Measurements from ENCODE around the gene KLF6. TPM values are rescaled to one million over a fixed set of nuclear protein-coding genes. Genes with fewer than 3 reads are reported as not detected.

Gene KLF6
- total RNA-seq, 1 donor from 2014 or later: 319 TPM

DNA sequence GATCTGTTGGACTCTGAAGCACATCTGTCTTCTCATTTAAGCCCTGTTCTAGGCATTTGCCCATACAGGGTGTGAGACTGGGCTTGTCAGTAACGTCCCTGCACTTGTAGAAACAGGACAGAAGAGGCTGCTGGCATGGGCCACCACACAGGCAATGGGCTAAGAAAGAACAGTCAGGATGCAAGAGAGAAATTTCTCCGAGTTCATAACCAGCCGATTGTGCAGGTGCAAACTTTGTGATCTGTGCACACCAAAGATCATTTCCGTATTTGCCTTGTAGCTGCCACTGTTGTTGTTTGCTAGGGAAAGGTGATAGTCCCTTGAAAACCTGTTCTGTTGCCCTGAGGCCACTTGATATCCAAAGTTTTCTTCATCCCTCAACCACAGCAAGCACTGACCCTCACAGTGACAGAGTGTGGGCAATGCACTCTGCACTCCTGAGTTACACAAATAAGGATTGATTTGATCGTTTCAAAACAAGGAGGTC is 20.3 kb downstream of the KLF6 start:
- Mint-ChIP-seq H3K9me3 (ENCODE audit: unreplicated experiment) (no peaks in the 10 kb centered on the region), H3K27me3 (ENCODE audit: low read depth, unreplicated experiment) (no peaks in the 10 kb centered on the region), H3K4me1 (ENCODE audit: low read depth, unreplicated experiment) (peaks cover 41% of the 10 kb centered on the region), H3K27ac (ENCODE audit: unreplicated experiment) (peak overlapping the region; percentile 10), H3K4me3 (ENCODE audit: unreplicated experiment) (no peak overlapping the region), H3K36me3 (ENCODE audit: low read depth, unreplicated experiment) (no peaks in the 10 kb centered on the region)
- no peaks in the 10 kb centered on the region for H3K9me3 ChIP-seq (ENCODE audit: insufficient read depth, low read depth, low read length)
- TF ChIP-seq, protein P1, sequence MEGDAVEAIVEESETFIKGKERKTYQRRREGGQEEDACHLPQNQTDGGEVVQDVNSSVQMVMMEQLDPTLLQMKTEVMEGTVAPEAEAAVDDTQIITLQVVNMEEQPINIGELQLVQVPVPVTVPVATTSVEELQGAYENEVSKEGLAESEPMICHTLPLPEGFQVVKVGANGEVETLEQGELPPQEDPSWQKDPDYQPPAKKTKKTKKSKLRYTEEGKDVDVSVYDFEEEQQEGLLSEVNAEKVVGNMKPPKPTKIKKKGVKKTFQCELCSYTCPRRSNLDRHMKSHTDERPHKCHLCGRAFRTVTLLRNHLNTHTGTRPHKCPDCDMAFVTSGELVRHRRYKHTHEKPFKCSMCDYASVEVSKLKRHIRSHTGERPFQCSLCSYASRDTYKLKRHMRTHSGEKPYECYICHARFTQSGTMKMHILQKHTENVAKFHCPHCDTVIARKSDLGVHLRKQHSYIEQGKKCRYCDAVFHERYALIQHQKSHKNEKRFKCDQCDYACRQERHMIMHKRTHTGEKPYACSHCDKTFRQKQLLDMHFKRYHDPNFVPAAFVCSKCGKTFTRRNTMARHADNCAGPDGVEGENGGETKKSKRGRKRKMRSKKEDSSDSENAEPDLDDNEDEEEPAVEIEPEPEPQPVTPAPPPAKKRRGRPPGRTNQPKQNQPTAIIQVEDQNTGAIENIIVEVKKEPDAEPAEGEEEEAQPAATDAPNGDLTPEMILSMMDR (IDR thresholded peaks at IDR 0.05; ENCODE audit: insufficient read depth, low read depth, low read length): no peak
- no peak for TF ChIP-seq EZH2 (IDR thresholded peaks at IDR 0.05; ENCODE audit: insufficient read depth, low read length)
- H4K20me1 ChIP-seq (ENCODE audit: insufficient read depth, low read length): no peaks in the 10 kb centered on the region
- DNase-seq (ENCODE audit: low read depth) (no peak), FAIRE-seq (no peak)
- H3K36me3 ChIP-seq (ENCODE audit: insufficient read depth, low read length): no peaks in the 10 kb centered on the region
- peaks cover 41% of the 10 kb centered on the region for H3K4me1 ChIP-seq (ENCODE audit: insufficient read depth, low read length)
- H3K27ac ChIP-seq (ENCODE audit: low read depth, low read length): no peak overlapping the region
- H2AFZ ChIP-seq (ENCODE audit: low read depth, low read length): no peak overlapping the region
- H3K79me2 ChIP-seq (ENCODE audit: insufficient read depth, low read length): no peaks in the 10 kb centered on the region
- no peak overlapping the region for H3K9ac ChIP-seq (ENCODE audit: low read length)
- H3K4me2 ChIP-seq (ENCODE audit: low read length): no peak overlapping the region
- no peaks in the 10 kb centered on the region for H3K27me3 ChIP-seq (ENCODE audit: insufficient read depth, low read length)
- H3K4me3 ChIP-seq (ENCODE audit: insufficient read depth, low read depth, low read length): no peak overlapping the region

DNA sequence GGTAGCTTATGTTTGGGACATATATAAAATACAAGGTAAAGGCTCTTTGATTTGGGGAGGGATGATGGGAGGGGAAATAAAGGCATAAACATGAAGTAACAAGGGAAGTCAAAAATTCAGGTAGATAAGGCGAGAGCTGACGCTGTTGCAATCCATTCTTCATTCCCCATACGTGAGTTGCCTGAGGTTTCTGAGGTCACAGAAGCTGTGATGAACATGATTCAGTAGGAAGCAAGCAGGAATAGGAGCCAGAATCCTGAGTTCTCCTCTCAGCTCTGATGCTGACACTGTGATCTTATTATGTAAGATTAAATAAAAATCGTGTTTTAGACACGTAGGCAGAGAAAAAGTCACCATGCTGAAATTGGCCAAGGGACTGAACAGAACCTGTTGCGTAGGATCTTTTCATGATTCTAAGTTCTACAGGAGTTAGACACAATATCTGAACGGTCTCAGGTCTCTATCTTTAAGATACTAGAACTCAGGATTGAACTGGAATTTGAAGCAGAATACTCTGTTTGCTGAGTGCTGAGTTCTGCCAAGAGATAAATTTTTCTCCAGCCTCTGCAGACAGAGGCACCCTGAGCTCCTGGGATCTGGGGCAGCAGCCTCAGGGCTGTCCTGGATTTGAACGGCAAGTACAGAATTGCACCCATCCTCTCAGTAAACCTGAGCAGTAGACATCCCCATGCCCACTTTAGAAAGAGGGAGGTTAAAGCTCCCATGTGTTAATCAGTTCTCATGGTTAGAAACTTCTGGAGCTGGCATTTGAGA is 21.0 kb downstream of the KLF6 start:
- Mint-ChIP-seq H3K27ac (ENCODE audit: unreplicated experiment) (peak overlapping the region; percentile 42), H3K9me3 (ENCODE audit: unreplicated experiment) (no peaks in the 10 kb centered on the region), H3K36me3 (ENCODE audit: low read depth, unreplicated experiment) (no peaks in the 10 kb centered on the region), H3K27me3 (ENCODE audit: low read depth, unreplicated experiment) (no peaks in the 10 kb centered on the region), H3K4me1 (ENCODE audit: low read depth, unreplicated experiment) (peaks cover 41% of the 10 kb centered on the region), H3K4me3 (ENCODE audit: unreplicated experiment) (no peak overlapping the region)
- no peaks in the 10 kb centered on the region for H3K79me2 ChIP-seq (ENCODE audit: insufficient read depth, low read length)
- no peak overlapping the region for H2AFZ ChIP-seq (ENCODE audit: low read depth, low read length)
- no peak for FAIRE-seq
- no peaks in the 10 kb centered on the region for H3K27me3 ChIP-seq (ENCODE audit: insufficient read depth, low read length)
- peak overlapping the region; percentile 23 for H3K27ac ChIP-seq (ENCODE audit: low read depth, low read length)
- peaks cover 41% of the 10 kb centered on the region for H3K4me1 ChIP-seq (ENCODE audit: insufficient read depth, low read length)
- H4K20me1 ChIP-seq (ENCODE audit: insufficient read depth, low read length): no peaks in the 10 kb centered on the region
- TF ChIP-seq, protein P1 (IDR thresholded peaks at IDR 0.05; ENCODE audit: insufficient read depth, low read depth, low read length): no peak
- TF ChIP-seq EZH2 (IDR thresholded peaks at IDR 0.05; ENCODE audit: insufficient read depth, low read length): no peak
- no peaks in the 10 kb centered on the region for H3K36me3 ChIP-seq (ENCODE audit: insufficient read depth, low read length)
- no peaks in the 10 kb centered on the region for H3K9me3 ChIP-seq (ENCODE audit: insufficient read depth, low read depth, low read length)
- H3K4me3 ChIP-seq (ENCODE audit: insufficient read depth, low read depth, low read length): no peak overlapping the region
- peak; percentile 89 for DNase-seq (ENCODE audit: low read depth)
- no peak overlapping the region for H3K9ac ChIP-seq (ENCODE audit: low read length)
- H3K4me2 ChIP-seq (ENCODE audit: low read length): no peak overlapping the region

DNA sequence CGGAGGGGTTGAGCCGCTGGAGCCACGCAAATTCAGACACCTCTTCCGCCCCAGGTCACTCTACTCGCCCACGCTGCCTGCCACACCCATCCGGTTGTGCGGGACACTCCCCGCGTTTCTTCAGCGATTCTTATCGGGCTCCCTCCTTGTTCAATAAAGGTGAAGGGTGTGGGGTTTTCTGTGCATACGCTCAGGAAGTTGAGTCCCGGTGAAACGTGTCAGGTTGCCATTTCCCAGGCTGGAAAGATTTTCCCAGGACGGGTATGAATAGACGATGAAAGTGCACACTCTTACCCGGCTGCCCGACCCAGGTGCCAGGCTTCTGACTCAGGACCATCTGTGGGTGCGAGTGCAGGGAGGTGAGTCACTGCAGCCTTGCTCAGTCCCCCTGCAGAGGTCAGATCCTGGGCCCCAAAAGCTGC is 22.0 kb downstream of the KLF6 start:
- H3K79me2 ChIP-seq (ENCODE audit: insufficient read depth, low read length): no peaks in the 10 kb centered on the region
- H3K36me3 ChIP-seq (ENCODE audit: insufficient read depth, low read length): no peaks in the 10 kb centered on the region
- H3K27ac Mint-ChIP-seq (ENCODE audit: unreplicated experiment): peak overlapping the region; percentile 54
- TF ChIP-seq, protein P1 (IDR thresholded peaks at IDR 0.05; ENCODE audit: insufficient read depth, low read depth, low read length): no peak
- TF ChIP-seq EZH2 (IDR thresholded peaks at IDR 0.05; ENCODE audit: insufficient read depth, low read length): no peak
- H3K9me3 ChIP-seq (ENCODE audit: insufficient read depth, low read depth, low read length): no peaks in the 10 kb centered on the region
- H3K4me3 Mint-ChIP-seq (ENCODE audit: unreplicated experiment): peak overlapping the region; percentile 40
- FAIRE-seq (no peak), DNase-seq (ENCODE audit: low read depth) (peak; percentile 71)
- H3K27me3 Mint-ChIP-seq (ENCODE audit: low read depth, unreplicated experiment): no peaks in the 10 kb centered on the region
- no peak overlapping the region for H3K4me3 ChIP-seq (ENCODE audit: insufficient read depth, low read depth, low read length)
- H3K4me1 Mint-ChIP-seq (ENCODE audit: low read depth, unreplicated experiment): peaks cover 45% of the 10 kb centered on the region
- peak overlapping the region; percentile 23 for H3K27ac ChIP-seq (ENCODE audit: low read depth, low read length)
- H2AFZ ChIP-seq (ENCODE audit: low read depth, low read length): no peak overlapping the region
- H3K9ac ChIP-seq (ENCODE audit: low read length): no peak overlapping the region
- H3K4me2 ChIP-seq (ENCODE audit: low read length): peak overlapping the region; percentile 47
- no peaks in the 10 kb centered on the region for H3K36me3 Mint-ChIP-seq (ENCODE audit: low read depth, unreplicated experiment)
- no peaks in the 10 kb centered on the region for H3K9me3 Mint-ChIP-seq (ENCODE audit: unreplicated experiment)
- H4K20me1 ChIP-seq (ENCODE audit: insufficient read depth, low read length): no peaks in the 10 kb centered on the region
- no peaks in the 10 kb centered on the region for H3K27me3 ChIP-seq (ENCODE audit: insufficient read depth, low read length)
- H3K4me1 ChIP-seq (ENCODE audit: insufficient read depth, low read length): peaks cover 41% of the 10 kb centered on the region

All from astrocyte (in vitro differentiated cells and primary cell).